ENCODE results near the gene SLC44A3. TPM values are rescaled to one million over a fixed set of nuclear protein-coding genes. Genes with fewer than 3 reads are reported as not detected.

The SLC44A3 gene
- polyA plus RNA-seq, 6 donors from 2014 or later, result not detected

DNA sequence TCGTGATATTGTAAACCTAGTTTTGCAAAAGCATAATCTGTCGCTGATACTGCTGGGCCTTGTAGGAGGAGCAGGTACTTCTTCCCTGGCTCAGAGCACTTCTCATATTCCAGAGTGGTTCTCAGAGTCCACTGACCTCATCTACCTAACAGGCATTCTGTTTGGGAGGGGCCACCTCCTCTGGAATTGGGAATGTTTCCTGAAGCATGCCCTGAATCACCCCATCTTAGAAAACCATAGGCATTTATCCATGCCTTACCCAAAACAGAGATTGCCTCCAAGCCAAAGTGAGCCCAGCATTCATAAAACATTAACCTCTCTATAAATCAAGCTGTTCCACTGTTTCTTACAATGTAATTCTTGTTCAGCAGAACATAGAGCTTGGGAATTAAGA is 35.1 kb downstream of the SLC44A3 start:
- H3K9me3 Mint-ChIP-seq, result no peaks in the 10 kb centered on the region
- no peak overlapping the region for H3K4me3 Mint-ChIP-seq
- H3K27me3 Mint-ChIP-seq, result peaks cover 11 to 16% (median 13%) of the 10 kb centered on the region in 3 donors
- no peaks in the 10 kb centered on the region for H3K36me3 Mint-ChIP-seq
- H3K27ac Mint-ChIP-seq, result no peak overlapping the region
- DNase-seq, result no peak
- H3K4me1 Mint-ChIP-seq, result no peaks in the 10 kb centered on the region
- ATAC-seq (ENCODE audit: low read depth in 2 of 2), result no peak

DNA sequence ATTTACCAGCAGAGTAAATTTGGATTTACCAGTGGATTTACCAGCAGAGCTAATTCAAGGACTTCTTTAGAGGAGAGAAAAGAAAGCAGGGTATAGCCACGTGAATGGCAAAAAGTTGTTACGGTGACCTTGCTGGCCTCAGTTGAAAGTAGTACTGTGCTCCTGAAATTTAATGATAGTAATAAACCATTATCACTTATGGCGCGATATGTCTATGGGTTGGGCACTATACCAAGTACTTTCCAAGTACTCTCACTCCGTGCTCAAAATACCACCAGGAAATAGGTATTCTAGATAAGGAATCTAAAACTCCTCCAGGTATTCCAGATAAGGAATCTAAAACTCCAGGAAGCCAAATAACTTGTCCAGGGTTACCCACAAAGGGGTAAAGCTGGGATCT is 35.8 kb downstream of the SLC44A3 start:
- Mint-ChIP-seq H3K27me3 (peaks cover 11 to 19% (median 13%) of the 10 kb centered on the region in 3 donors), H3K36me3 (no peaks in the 10 kb centered on the region), H3K9me3 (no peaks in the 10 kb centered on the region), H3K27ac (no peak overlapping the region), H3K4me3 (no peak overlapping the region), H3K4me1 (no peaks in the 10 kb centered on the region)
- DNase-seq (no peak), ATAC-seq (ENCODE audit: low read depth in 2 of 2) (no peak)

DNA sequence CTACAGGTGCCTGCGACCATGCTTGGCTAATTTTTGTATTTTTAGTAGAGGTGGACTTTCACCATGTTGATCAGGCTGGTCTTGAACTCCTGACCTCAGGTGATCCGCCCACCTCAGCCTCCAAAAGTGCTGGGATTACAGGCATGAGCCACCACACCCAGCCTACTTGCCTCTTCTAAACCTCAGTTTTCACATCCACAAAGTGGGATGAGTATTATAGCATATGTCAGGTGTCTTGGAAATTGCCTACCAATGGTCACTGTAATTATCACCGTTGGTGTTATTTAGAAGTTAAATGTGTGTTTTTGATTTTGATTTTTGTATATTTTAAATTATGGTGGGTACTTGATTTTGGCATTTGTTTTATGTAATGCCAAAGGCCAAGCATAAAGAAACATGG is 36.7 kb downstream of the SLC44A3 start:
- ATAC-seq (ENCODE audit: low read depth in 2 of 2) (no peak), DNase-seq (no peak)
- no peaks in the 10 kb centered on the region for H3K4me1 Mint-ChIP-seq
- H3K27me3 Mint-ChIP-seq, result peaks cover 11 to 19% (median 13%) of the 10 kb centered on the region in 3 donors
- H3K4me3 Mint-ChIP-seq, result no peak overlapping the region
- H3K27ac Mint-ChIP-seq, result no peak overlapping the region
- no peaks in the 10 kb centered on the region for H3K9me3 Mint-ChIP-seq
- H3K36me3 Mint-ChIP-seq, result no peaks in the 10 kb centered on the region

GRCh38 chr1:94858276-94858675 is 38.1 kb downstream of the SLC44A3 start:
- no peak for DNase-seq
- Mint-ChIP-seq H3K4me1 (no peaks in the 10 kb centered on the region), H3K27me3 (peaks cover 11 to 19% (median 13%) of the 10 kb centered on the region in 3 donors), H3K27ac (no peak overlapping the region), H3K36me3 (no peaks in the 10 kb centered on the region), H3K4me3 (peak overlapping the region in 1 of 8 donors; percentile 23), H3K9me3 (no peaks in the 10 kb centered on the region)
- no peak for ATAC-seq (ENCODE audit: low read depth in 2 of 2)

DNA sequence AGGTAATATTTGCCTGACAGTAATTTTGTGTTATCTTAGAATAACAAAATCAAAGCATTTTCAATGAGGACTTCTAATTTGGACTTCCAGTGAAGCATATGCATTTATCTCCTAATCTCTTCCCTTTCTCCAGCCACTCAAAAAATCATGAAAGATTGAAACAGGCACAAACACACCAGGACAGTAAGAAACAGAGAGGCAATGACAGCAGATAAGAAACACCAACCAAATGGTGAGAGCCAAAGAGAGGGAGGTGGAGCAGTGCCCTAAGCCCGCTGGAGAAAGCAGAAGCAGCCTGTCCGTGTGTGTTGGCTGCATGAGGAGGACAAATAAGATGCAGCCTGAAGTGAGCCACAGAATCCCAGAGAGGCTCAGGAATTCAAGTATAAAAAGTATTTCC is 39.0 kb downstream of the SLC44A3 start:
- peaks cover 11 to 19% (median 13%) of the 10 kb centered on the region in 3 donors for H3K27me3 Mint-ChIP-seq
- H3K4me1 Mint-ChIP-seq, result no peaks in the 10 kb centered on the region
- no peak for DNase-seq
- no peaks in the 10 kb centered on the region for H3K9me3 Mint-ChIP-seq
- no peak overlapping the region for H3K4me3 Mint-ChIP-seq
- no peak for ATAC-seq (ENCODE audit: low read depth in 2 of 2)
- H3K36me3 Mint-ChIP-seq, result no peaks in the 10 kb centered on the region
- H3K27ac Mint-ChIP-seq, result no peak overlapping the region

- peaks cover 8 to 19% (median 11%) of the 10 kb centered on the region in 3 donors for H3K27me3 Mint-ChIP-seq
- DNase-seq, result no peak
- no peaks in the 10 kb centered on the region for H3K9me3 Mint-ChIP-seq
- H3K4me1 Mint-ChIP-seq, result no peaks in the 10 kb centered on the region
- no peak overlapping the region for H3K27ac Mint-ChIP-seq
- no peak for ATAC-seq (ENCODE audit: low read depth in 2 of 2)
- H3K4me3 Mint-ChIP-seq, result no peak overlapping the region
- no peaks in the 10 kb centered on the region for H3K36me3 Mint-ChIP-seq
Observed at GRCh38 chr1:94862718-94863117, 42.6 kb downstream of the SLC44A3 start.

DNA sequence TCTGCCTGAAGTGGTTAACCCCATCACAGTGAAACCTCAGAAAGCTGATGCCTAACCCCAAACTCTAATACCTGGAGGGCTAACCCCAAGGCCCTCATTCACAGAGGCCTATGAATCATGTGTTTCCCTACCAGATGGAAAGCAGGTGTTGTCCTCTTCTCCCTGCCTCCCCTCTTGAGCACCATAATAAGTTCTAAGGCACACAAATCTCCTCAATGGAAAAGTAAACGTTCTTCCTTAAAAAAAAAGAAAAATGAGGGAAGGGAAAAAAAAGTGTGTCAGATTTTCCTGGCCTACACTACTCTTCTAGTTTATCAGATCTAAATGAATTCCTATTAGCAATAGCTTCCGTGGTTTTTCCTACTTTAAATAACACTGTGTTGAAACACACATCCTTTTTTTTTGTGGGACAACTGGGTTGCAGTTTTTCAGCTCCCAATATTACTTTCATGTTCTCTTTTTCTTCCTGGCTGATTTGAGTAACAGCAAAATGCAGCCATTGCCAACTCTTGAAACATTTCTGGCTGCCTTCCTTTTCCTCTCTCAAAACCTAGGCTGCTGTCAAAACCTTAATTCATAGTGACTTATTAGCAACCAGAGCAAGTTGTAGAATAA is 43.2 kb downstream of the SLC44A3 start:
- no peak for DNase-seq
- ATAC-seq (ENCODE audit: low read depth in 2 of 2), result no peak
- H3K27me3 Mint-ChIP-seq, result peaks cover 8 to 19% (median 11%) of the 10 kb centered on the region in 3 donors
- no peak overlapping the region for H3K27ac Mint-ChIP-seq
- no peaks in the 10 kb centered on the region for H3K4me1 Mint-ChIP-seq
- H3K4me3 Mint-ChIP-seq, result no peak overlapping the region
- H3K36me3 Mint-ChIP-seq, result no peaks in the 10 kb centered on the region
- H3K9me3 Mint-ChIP-seq, result no peaks in the 10 kb centered on the region

DNA sequence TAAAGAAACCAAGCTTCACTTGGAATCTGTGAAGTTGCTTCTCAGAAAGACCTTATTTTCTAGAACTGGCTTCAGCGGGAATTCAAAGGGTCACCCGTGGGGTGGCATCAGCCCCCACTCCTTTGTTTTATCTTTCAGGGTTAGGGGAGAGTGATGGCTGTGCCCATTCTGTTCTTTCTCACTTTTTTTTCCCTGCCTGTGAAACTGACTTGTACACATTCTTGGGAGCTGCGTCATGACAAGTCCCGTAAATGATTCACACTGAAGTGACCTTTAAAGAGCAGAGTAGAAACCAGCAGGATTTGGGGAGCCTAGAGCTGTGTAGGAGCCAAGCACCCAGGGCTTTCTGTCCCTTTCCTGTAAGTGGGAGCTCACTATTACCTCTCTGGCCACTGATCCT is 43.8 kb downstream of the SLC44A3 start:
- Mint-ChIP-seq H3K4me1 (no peaks in the 10 kb centered on the region), H3K4me3 (no peak overlapping the region), H3K9me3 (no peaks in the 10 kb centered on the region), H3K27ac (no peak overlapping the region), H3K27me3 (peaks cover 8 to 17% (median 10%) of the 10 kb centered on the region in 3 donors), H3K36me3 (no peaks in the 10 kb centered on the region)
- no peak for DNase-seq
- ATAC-seq (ENCODE audit: low read depth in 2 of 2), result no peak

GRCh38 chr1:94864821-94865220 is 44.7 kb downstream of the SLC44A3 start:
- ATAC-seq (ENCODE audit: low read depth in 2 of 2) (no peak), DNase-seq (no peak)
- H3K9me3 Mint-ChIP-seq, result no peaks in the 10 kb centered on the region
- H3K27ac Mint-ChIP-seq, result no peak overlapping the region
- peaks cover 3 to 8% (median 4%) of the 10 kb centered on the region in 3 donors for H3K27me3 Mint-ChIP-seq
- H3K4me3 Mint-ChIP-seq, result no peak overlapping the region
- H3K4me1 Mint-ChIP-seq, result no peaks in the 10 kb centered on the region
- H3K36me3 Mint-ChIP-seq, result no peaks in the 10 kb centered on the region

DNA sequence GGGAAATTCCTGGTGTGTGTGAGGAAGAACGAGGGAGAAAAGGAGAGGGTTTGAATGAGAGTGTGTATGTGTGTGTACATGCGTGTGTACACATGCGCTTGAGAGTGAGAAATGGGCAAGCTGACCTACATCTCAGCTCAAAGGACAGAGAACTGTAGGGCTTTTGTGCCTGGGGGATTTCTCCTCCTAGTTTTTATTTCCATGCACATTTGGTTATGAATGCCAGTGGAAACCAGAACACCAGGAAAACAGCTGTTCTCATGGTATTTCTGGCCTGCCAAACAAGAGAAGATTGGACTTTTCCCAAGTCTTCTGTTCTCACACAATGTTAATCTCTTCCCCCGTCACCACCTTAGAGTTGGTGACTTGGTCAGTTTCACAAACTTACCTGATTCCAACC is 45.2 kb downstream of the SLC44A3 start:
- Mint-ChIP-seq H3K27me3 (peaks cover 0 to 3% (median 2%) of the 10 kb centered on the region in 3 donors), H3K4me3 (no peak overlapping the region), H3K9me3 (no peaks in the 10 kb centered on the region), H3K27ac (no peak overlapping the region), H3K4me1 (no peaks in the 10 kb centered on the region), H3K36me3 (no peaks in the 10 kb centered on the region)
- DNase-seq (no peak), ATAC-seq (ENCODE audit: low read depth in 2 of 2) (no peak)

- Mint-ChIP-seq H3K27me3 (peaks cover 0 to 3% (median 0%) of the 10 kb centered on the region in 3 donors), H3K36me3 (no peaks in the 10 kb centered on the region), H3K4me3 (no peak overlapping the region), H3K4me1 (no peaks in the 10 kb centered on the region), H3K9me3 (no peaks in the 10 kb centered on the region), H3K27ac (no peak overlapping the region)
- no peak for ATAC-seq (ENCODE audit: low read depth in 2 of 2)
- DNase-seq, result no peak
Observed at GRCh38 chr1:94866164-94866807, 46.1 kb downstream of the SLC44A3 start.

GRCh38 chr1:94871031-94871430 is 50.9 kb downstream of the SLC44A3 start:
- H3K27ac Mint-ChIP-seq, result no peak overlapping the region
- H3K4me3 Mint-ChIP-seq, result no peak overlapping the region
- peaks cover 9 to 22% (median 15%) of the 10 kb centered on the region in 3 donors for H3K27me3 Mint-ChIP-seq
- no peaks in the 10 kb centered on the region for H3K4me1 Mint-ChIP-seq
- H3K9me3 Mint-ChIP-seq, result no peaks in the 10 kb centered on the region
- ATAC-seq (ENCODE audit: low read depth in 2 of 2), result no peak
- DNase-seq, result no peak
- H3K36me3 Mint-ChIP-seq, result no peaks in the 10 kb centered on the region

DNA sequence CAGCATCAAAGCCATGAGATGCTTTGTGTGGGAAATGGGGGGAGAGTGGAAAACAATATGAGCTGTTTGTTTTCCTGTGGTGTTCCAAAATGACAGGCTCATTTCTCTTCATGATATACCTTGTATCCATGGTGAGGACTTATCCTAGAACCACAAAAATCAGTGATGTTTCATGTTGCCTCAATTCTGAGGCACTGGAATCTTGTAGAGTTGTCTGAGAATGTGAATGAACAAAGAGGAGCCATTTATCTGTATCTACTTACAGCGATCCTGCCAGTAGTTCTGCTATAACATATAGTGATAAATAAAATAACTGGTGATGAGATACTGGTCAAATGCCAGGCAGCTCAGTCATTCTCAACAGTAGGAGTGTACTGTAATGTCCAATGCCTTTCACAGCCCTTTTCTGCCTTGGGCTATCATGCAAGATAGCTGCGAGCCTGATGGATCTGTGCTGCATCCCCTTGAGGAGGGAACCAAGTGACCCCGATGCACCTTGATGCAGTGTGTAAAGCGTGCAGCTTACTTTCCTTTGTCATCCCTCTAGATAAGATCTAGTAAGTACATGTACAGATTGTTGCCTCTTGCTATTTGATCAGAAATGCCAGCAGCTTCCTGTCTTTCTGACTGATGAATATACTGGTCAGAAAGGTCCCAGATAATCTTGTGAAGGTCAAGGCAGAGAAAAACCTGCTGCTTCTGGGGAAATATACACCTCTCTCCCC is 52.8 kb downstream of the SLC44A3 start:
- no peak for DNase-seq
- Mint-ChIP-seq H3K27ac (no peak overlapping the region), H3K4me1 (no peaks in the 10 kb centered on the region), H3K4me3 (no peak overlapping the region), H3K36me3 (no peaks in the 10 kb centered on the region), H3K9me3 (no peaks in the 10 kb centered on the region), H3K27me3 (peaks cover 19 to 28% (median 28%) of the 10 kb centered on the region in 3 donors)
- ATAC-seq (ENCODE audit: low read depth in 2 of 2), result no peak
